Mammary epithelial cell (primary cell): Measurements from ENCODE around the gene STK39.

Experiments
- EZH2 ChIP-seq: IDR thresholded peaks from 2 replicates; pipeline ENCODE4 v1.6.1; 2012; ENCODE audit warnings: low read length, inconsistent platforms, borderline replicate concordance
- TF ChIP-seq, protein P1 (sequence below), 2 donors: IDR thresholded peaks in 1 of 2; conservative IDR thresholded peaks in 1 of 2; 2 replicates each; pipeline ENCODE4 v1.5.1; 2011 to 2012; ENCODE audit warnings: inconsistent platforms in 2 of 2, low read length in 2 of 2, mild to moderate bottlenecking in 2 of 2, control low read depth in 1 of 2, low read depth in 1 of 2; ENCODE audit not compliant: insufficient read depth in 1 of 2; ENCODE audit errors: extremely low read depth in 1 of 2

- TF ChIP-seq, protein P1, sequence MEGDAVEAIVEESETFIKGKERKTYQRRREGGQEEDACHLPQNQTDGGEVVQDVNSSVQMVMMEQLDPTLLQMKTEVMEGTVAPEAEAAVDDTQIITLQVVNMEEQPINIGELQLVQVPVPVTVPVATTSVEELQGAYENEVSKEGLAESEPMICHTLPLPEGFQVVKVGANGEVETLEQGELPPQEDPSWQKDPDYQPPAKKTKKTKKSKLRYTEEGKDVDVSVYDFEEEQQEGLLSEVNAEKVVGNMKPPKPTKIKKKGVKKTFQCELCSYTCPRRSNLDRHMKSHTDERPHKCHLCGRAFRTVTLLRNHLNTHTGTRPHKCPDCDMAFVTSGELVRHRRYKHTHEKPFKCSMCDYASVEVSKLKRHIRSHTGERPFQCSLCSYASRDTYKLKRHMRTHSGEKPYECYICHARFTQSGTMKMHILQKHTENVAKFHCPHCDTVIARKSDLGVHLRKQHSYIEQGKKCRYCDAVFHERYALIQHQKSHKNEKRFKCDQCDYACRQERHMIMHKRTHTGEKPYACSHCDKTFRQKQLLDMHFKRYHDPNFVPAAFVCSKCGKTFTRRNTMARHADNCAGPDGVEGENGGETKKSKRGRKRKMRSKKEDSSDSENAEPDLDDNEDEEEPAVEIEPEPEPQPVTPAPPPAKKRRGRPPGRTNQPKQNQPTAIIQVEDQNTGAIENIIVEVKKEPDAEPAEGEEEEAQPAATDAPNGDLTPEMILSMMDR (conservative IDR thresholded peaks at IDR 0.05 in 1 of 2, IDR thresholded peaks at IDR 0.05 in 1 of 2; ENCODE audit: extremely low read depth in 1 of 2, insufficient read depth in 1 of 2, low read depth in 1 of 2, low read length in 2 of 2) = no peak
- no peak for TF ChIP-seq EZH2
Measured at GRCh38 chr2:168191955-168192785, 55.2 kb downstream of the STK39 start.
